Astrocyte (in vitro differentiated cells and primary cell): Measurements from ENCODE around the gene MRPS12.

Source experiments
- CTCF ChIP-seq: IDR thresholded peaks from 2 replicates; pipeline ENCODE4 v1.5.1; 2011; ENCODE audit warnings: low read depth, mild to moderate bottlenecking, inconsistent platforms, low read length, moderate library complexity; ENCODE audit not compliant: insufficient read depth
- EZH2 ChIP-seq: IDR thresholded peaks from 2 replicates; pipeline ENCODE4 v1.6.1; 2012; ENCODE audit warnings: mild to moderate bottlenecking, low read length, inconsistent platforms; ENCODE audit not compliant: insufficient read depth

- TF ChIP-seq CTCF (no peak), EZH2 (no peak)
Observed at GRCh38 chr19:38977445-38978325, 46.9 kb downstream of the MRPS12 start.
